Fibroblast of pulmonary artery (primary cell): ENCODE results near the gene ANGPTL4.
"Not testable (repeated sequence)": the region's sequence is repeated elsewhere in the genome, so short reads cannot be mapped to it uniquely, and the experiment has no call there.

ENCODE experiments used
- DNase-seq: peaks from one replicate; pipeline ENCODE4 v3.0.0-alpha.2; 2010; ENCODE audit warnings: low read depth
- H3K4me3 ChIP-seq: replicated peaks from 2 replicates; pipeline ENCODE4 v1.5.1; 2011; ENCODE audit warnings: low read depth, mild to moderate bottlenecking, control low read depth, low read length, moderate library complexity
- CTCF ChIP-seq: IDR thresholded peaks from 2 replicates; pipeline ENCODE4 v1.5.1; 2011; ENCODE audit warnings: mild to moderate bottlenecking, control low read depth, low read length, inconsistent platforms; ENCODE audit errors: missing control alignments

ANGPTL4 gene

GRCh38 chr19:8371011-8371804 lies 7.3 kb downstream of the ANGPTL4 start:
- no peak for TF ChIP-seq CTCF
- DNase-seq: no peak
- no peak overlapping the region for H3K4me3 ChIP-seq

- no peak for DNase-seq
- no peak overlapping the region for H3K4me3 ChIP-seq
- TF ChIP-seq CTCF: no peak
Observed at GRCh38 chr19:8373867-8374813, 10.2 kb downstream of the ANGPTL4 start.

GRCh38 chr19:8375766-8376165 lies 11.8 kb downstream of the ANGPTL4 start:
- H3K4me3 ChIP-seq, DNase-seq: not testable (repeated sequence)

GRCh38 chr19:8376373-8376974 lies 12.5 kb downstream of the ANGPTL4 start:
- not testable (repeated sequence) for H3K4me3 ChIP-seq, DNase-seq

- TF ChIP-seq CTCF: no peak
- DNase-seq: no peak
- no peak overlapping the region for H3K4me3 ChIP-seq
Observed at GRCh38 chr19:8377598-8377997, 13.6 kb downstream of the ANGPTL4 start.

- not testable (repeated sequence) for DNase-seq, H3K4me3 ChIP-seq
Observed at GRCh38 chr19:8379156-8379891, 15.4 kb downstream of the ANGPTL4 start.

- not testable (repeated sequence) for DNase-seq
Observed at GRCh38 chr19:8384569-8384968, 20.6 kb downstream of the ANGPTL4 start.

GRCh38 chr19:8385103-8385502 lies 21.1 kb downstream of the ANGPTL4 start:
- DNase-seq, H3K4me3 ChIP-seq: not testable (repeated sequence)

More at GRCh38 chr19:8384569-8384968, 20.6 kb downstream of the ANGPTL4 start:
- H3K4me3 ChIP-seq: not testable (repeated sequence)

GRCh38 chr19:8385566-8385965 lies 21.6 kb downstream of the ANGPTL4 start:
- DNase-seq, H3K4me3 ChIP-seq: not testable (repeated sequence)

GRCh38 chr19:8386419-8386818 lies 22.5 kb downstream of the ANGPTL4 start:
- DNase-seq, H3K4me3 ChIP-seq: not testable (repeated sequence)
